NCI-H1694 (cell line): ENCODE results near the gene XAGE1B.
"Not testable (repeated sequence)": the region's sequence is repeated elsewhere in the genome, so short reads cannot be mapped to it uniquely, and the experiment has no call there.

Source experiments
- DNase-seq: peaks from one replicate; lab custom pipeline; 2025; lab: John Stamatoyannopoulos, UW

The XAGE1B gene

GRCh38 chrX:52516987-52517325, at the start of gene XAGE1B:
Gene XAGE1B, minus strand, starts transcription at chrX:52517063. Its CDS starts 1,536 bp downstream, at chrX:52515527.
- not testable (repeated sequence) for DNase-seq

- no peak for DNase-seq
These were observed 46.2 kb upstream of the XAGE1B start for GRCh38 chrX:52563105-52563504.

- no peak for DNase-seq
These were observed 41.3 kb upstream of the XAGE1B start for GRCh38 chrX:52558140-52558539.

GRCh38 chrX:52556741-52557140, 39.9 kb upstream of the XAGE1B start:
- no peak for DNase-seq

GRCh38 chrX:52553995-52554642, 37.3 kb upstream of the XAGE1B start:
- no peak for DNase-seq

GRCh38 chrX:52548769-52549168, 31.9 kb upstream of the XAGE1B start:
- DNase-seq, result not testable (repeated sequence)

- DNase-seq, result no peak
These were observed 27.4 kb upstream of the XAGE1B start for GRCh38 chrX:52544147-52544840.

- DNase-seq, result no peak
These were observed 25.4 kb upstream of the XAGE1B start for GRCh38 chrX:52542311-52542710.

- not testable (repeated sequence) for DNase-seq
These were observed 24.2 kb upstream of the XAGE1B start for GRCh38 chrX:52541051-52541450.

- not testable (repeated sequence) for DNase-seq
These were observed 515 bp downstream of the XAGE1B start for GRCh38 chrX:52516110-52516986.

GRCh38 chrX:52511126-52511525, 5.7 kb downstream of the XAGE1B start:
- DNase-seq, result not testable (repeated sequence)

GRCh38 chrX:52509916-52510315, 6.9 kb downstream of the XAGE1B start:
- no peak for DNase-seq

- no peak for DNase-seq
These were observed 9.5 kb downstream of the XAGE1B start for GRCh38 chrX:52507331-52507730.

- DNase-seq, result no peak
These were observed 12.3 kb downstream of the XAGE1B start for GRCh38 chrX:52504551-52504950.

GRCh38 chrX:52501362-52501761, 15.5 kb downstream of the XAGE1B start:
- DNase-seq, result not testable (repeated sequence)

GRCh38 chrX:52496419-52496772, 20.5 kb downstream of the XAGE1B start:
- not testable (repeated sequence) for DNase-seq

- not testable (repeated sequence) for DNase-seq
These were observed 21.1 kb downstream of the XAGE1B start, which contains the start of gene XAGE1A for GRCh38 chrX:52495545-52496418. Gene XAGE1A, plus strand, starts transcription at chrX:52495808. Its CDS starts 1,554 bp downstream, at chrX:52497362.

GRCh38 chrX:52471301-52471700, 45.6 kb downstream of the XAGE1B start:
- not testable (repeated sequence) for DNase-seq
